Measurements from ENCODE around the gene AMN.
"Not testable (repeated sequence)": the region's sequence is repeated elsewhere in the genome, so short reads cannot be mapped to it uniquely, and the experiment has no call there.

The AMN gene

DNA sequence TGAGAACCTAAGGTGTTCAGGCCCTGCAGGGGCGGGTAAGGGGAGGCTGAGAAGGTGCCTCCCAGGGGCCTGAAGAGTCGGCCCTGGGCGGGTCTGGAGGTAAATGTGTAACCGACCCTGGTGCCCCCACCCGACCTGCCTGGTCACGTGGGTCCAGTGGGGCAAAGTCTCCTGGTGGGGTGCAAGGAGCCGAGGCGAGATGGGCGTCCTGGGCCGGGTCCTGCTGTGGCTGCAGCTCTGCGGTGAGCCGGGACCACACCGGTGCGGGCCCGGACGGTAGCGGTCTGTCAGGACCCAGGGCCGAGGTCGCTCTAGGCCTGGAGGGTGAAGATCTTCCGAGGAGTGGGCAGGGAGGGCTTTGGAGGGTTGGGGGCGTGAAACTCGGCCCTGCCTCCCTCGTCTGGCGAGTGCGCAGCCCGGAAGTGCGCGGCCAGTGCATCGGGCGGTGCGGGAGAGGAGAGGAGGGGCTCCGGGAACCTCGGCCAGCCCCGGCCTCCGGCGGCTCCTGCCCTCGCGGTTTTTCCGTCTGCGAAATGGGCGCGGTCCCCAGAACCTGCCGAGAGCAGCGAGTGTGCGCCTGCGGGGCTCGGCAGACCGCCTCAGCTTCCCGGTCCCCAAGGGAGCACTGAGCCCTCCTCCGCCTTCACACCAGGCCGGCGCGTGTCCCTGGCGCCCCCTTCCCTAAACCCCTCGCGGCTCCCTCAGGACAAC, at the start of gene AMN:
Gene AMN, plus strand, starts transcription at position 174 of the 711 bp plus-strand sequence. Its CDS starts 26 bp downstream, at position 200.
- FAIRE-seq: no peak

DNA sequence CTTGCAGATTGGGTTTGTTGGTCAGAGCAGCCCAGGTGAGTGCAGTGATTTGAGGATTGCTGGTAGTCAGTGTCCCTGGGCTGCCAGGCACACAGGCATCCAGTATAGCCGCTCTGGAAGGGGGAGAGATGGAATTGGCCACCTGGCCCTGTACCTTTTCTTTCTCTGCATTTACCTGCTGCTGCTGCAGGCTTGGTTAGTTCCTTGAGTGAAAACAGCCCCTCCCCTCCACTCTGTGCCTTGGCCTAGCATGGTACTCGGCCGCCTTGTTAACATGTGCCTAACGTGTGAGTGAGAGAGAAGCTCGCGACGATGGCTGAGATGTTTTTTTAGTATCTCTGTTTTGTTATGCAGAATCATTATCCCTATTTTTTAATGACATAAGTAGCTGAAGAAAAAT, 49.3 kb upstream of the AMN start:
- no peak for FAIRE-seq

DNA sequence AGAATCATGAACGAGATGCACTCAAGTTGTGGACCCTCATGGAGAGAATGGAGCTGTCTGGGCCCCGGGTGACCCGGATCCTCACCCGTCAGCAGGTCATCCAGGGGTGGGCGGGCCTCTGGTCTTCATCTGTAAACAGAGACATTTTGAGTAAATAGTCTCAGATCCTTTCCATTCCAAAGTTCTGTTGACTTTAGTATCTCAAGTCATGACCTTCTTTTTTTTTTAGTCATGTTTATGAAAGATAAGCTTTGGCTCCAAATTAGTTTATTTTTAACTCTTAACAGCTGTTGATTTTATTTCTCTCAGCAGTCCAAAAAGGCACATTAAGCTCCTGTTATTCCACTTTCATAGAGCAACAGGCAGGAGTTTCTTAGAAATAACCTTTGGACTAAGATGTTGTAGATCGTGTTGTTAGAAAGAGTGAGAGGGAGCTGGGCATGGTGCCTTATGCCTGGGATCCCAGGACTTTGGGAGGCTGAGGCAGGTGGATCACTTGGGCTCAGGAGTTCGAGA, 48.9 kb upstream of the AMN start:
- no peak for FAIRE-seq

DNA sequence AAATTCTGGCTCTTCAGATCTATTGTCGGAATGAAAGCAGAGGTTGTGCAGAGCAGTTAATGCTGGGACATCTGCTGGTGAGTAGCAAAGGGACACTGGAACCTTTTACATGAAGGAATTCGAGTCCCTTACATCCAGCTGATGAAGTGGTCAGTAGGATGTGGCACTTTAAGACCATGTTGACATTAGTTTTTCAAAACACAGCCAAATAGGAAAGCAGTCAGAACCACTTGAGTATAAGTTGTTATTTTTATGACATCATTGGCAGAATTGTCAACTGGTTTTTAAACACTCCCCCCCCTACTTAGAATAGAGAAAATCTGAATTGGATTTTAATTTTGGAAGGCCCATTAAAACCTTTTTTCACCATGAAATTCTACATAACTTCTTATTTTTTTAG, 46.8 kb upstream of the AMN start:
- no peak for FAIRE-seq

DNA sequence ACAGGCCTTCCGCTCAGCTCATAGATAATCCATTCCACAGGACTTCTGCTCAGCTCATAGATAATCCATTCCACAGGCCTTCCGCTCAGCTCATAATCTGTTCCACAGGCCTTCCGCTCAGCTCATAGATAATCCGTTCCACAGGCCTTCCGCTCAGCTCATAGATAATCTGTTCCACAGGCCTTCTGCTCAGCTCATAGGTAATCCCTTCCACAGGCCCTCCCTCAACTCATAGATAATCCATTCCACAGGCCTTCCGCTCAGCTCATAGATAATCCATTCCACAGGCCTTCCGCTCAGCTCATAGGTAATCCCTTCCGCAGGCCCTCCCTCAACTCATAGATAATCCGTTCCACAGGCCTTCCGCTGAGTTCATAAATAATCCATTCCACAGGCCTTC, 45.0 kb upstream of the AMN start:
- FAIRE-seq: not testable (repeated sequence)

DNA sequence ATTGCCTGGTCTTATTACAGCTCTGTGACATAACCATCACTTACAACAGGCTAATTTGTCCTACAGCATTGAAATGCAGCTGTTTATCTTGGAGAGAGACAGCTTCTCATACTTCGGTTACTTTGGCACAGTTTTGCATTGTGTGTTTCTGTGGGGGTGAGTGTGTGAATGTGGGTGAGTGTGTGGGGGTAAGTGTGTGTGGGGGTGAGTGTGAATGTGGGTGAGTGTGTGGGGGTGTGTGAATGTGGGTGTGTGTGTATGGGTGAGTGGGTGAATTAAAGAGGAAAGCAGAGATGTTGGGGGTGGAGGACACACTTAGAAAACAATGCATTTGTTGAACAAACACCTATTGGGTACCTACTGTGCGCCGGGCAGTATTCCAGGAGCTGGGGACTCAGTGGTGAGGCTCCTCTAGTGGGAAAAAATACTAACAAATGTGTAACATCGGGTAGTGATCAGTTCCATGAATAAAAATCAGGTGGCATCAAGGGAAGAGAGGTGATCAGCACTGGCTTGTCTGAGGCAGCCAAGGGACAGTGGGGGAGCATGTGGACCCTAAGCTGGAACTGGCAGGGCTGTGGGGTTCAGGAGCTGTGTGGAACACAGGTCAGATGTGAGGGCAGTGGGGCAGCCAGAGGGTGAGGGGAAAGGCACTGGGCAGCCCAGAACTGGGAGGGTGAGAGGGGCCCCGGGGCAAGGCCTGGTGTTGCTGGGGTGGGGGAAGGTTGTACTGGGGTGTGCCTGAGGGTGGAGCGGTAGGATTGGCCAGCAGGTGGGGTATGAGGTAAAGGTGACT, 44.1 kb upstream of the AMN start:
- FAIRE-seq: no peak

DNA sequence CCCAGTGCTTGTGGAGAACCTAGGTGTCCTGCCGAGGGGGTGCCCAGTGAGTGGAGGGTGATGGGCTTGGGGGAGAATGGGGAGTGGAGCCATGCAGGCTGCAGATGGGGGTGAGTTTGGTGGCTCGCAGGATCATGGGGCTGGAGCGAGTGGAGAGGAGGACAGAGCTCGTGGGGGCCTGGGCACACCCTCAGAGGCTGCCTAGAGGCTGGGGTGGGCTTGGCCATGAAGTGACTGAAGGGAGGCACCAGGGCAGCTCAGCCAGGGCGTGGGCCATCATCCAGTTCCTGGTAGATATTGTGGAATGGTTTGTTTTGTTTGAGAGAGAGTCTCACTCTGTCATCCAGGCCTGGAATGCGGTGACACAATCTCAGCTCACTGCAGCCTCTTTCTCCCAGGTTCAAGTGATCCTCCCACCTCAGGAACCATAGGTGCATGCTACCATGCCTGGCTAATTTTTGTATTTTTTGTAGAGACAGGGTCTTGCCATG, 43.4 kb upstream of the AMN start:
- no peak for FAIRE-seq

DNA sequence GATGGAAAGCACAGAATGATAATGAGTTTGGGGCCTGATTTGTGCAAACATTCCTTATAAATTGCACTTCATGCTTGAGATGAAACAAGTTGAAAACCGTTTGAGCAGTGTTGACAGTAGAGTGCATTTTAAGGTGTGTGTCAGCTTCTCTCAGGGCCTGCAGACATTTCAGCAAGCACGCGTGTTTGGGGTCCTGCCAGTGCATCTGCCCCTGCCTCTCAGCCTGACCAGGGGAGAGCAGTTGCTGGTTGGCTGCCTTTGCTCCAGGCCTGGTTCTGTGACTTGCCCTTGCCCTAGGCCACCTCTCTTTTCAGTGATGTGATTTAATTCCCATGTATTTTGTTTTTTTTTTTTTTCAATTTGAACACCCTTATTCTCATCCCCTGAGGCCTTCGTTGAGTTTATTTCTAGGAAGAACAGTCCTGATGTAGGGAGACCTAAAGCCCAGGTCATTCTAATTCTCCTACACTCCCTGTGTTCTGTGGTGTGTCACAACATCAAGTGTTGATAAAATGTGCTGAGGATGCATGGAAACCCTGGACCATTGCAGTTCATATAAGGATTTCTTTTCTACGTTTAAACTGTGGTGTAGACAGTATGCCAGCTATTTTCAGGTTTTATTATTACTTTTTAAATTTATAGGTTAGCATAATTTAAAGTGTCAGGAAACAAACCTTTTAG, 40.1 kb upstream of the AMN start:
- no peak for FAIRE-seq

DNA sequence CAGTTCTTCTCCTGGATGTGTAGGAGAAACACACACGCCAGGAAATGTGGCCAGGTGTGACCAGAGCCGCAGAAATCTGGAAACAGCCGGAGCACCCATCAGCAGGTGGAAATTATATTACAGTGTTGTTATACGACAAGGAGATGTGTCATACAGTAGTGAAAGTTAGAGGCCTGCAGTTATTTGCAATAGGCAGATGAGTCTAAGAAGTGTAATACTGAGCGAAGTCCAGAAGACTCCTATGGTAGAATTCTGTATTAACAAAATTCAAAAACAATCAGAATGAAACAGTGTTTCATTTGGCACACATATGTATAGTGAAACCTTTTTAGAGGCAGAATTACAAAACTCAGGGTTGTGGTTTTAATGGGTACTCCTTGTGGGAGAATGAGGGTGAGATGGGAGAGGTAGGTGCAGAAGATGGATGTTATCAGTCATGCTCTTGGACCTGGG, 39.3 kb upstream of the AMN start:
- FAIRE-seq: no peak

DNA sequence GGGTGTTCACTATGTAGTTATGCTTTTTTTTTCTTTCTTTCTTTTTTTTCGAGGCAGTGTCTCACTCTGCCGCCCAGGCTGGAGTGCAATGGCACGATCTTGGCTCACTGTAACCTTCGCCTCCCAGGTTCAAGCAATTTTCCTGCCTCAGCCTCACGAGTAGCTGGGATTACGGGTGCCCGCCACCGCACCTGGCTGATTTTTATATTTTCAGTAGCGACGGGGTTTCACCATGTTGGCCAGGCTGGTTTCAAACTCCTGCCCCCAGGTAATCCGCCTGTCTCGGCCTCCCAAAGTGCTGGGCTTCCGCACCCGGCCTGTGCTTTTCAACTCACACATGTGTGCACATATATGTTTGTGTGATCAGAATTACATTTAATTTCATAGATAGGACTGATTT, 38.9 kb upstream of the AMN start:
- FAIRE-seq: no peak

DNA sequence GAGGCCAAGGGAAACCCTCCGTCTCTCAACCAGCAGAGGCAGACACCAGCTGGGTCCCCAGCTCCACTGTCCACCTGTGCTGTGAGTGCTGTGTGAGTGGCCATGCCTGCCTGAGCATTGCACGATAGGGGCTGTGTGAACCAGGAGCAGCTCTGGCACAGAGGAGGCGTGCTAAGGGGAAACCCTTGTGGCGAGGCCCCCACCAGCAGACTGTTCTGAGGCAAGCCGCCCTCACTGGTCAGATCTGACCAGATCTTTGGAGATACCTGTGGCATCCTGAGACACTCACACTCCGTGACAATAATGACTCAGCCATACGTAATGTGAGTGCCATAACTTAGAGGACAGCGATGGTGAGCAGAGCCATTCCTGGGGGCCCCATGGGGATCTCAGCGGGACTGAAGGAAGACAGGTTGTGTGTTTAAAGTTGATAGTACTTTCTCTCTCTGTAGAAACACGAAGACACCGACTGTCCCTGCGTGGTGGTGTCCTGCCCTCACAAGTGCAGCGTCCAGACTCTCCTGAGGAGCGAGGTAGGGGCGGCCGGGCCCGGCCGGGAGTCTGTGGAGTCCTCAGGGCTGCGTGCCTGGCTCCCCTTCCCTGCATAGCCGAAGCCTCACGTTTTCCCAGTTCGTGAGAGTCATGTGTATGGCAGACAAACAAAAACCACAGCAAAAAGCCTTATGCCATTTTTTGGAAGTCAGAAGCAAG, 36.6 kb upstream of the AMN start:
- no peak for FAIRE-seq

DNA sequence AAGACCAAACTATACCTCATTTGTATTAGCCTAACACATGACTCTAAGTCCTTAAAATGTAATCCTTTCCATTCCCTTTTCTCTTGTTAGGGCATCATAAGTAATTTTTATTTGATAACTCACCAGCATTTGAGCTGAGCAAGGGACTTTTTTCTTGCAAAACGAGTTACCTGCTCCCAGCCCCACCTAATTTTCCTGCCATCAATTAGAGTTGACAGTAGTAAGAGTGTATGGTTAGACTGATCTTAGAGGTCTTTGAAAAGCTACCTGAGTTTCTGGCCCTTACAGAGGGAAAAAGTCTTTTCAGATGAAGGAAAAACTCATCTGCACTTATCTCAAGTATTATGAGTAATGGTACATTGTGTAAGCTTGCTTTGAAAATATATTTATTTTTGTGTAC, 33.7 kb upstream of the AMN start:
- FAIRE-seq: no peak

DNA sequence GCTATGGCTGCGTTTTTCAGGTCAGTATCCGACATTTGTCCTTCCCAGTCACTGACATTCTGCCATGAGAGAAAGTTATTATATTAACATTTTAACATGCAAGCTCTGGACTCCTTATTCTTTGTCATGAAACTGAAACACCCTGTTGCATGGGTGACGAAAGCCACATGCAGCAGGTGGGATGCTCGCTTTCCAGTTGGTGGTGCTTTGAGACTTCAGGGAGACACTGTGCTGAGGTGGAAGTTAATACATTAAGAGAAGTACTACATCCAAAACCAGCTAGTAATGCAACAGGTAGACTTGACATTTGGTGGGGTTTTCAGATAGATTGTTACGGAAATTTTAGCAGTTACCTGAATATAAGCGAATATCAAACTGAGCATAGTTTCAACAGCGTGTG, 32.8 kb upstream of the AMN start:
- FAIRE-seq: no peak

DNA sequence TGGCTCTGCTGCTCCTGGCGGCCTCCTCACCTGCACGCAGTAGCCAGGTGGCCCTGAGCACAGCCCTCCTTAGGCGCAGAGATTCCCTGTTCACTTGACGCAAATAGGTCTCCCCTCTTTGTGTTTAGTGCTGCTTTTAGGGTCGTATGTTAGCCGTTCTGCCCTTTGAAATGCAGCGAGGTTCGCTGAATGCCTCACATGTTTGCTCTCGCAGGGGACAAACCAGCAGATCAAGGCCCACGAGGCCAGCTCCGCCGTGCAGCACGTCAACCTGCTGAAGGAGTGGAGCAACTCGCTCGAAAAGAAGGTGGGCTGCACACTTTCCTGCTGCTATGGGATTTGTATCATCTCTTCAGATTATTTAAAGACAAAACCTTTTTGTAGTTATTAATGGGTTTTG, 31.4 kb upstream of the AMN start:
- no peak for FAIRE-seq

DNA sequence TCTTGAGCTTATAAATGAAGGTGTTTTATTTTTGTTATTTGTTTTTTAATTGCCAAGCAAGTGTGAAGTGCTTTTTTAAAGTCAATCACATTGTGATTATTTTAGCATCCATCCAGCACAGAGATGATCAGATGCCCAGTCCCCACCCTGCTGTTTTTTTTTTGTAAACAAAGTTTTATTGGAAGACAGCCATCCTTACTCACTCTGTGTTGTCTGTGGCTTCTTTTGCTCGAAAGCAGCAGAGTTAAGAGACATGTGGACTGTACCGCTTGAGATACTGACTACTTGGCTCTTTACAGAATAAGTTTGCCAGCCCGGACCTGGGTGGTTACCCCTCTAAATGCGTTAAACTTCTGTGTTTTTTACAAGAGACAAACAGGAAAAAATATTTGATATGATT, 30.9 kb upstream of the AMN start:
- no peak for FAIRE-seq

DNA sequence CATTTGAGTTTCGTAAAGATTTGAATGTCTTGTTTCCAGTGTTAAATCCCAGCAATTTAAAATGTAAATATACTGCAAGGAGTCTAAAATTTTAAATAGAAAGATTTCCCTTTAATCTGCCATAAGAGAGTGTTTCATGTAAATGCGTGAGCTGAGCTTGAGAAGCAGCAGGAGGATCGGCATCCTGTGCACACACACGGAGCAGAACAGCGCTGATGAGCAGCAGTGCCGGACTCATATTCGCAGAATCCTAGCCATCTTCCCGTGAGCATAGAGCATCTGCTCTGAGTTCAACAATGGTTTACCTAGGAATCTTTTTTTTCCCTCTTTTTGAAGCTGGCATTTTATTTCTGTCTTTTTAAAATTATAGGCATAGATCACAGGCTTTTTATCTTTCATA, 29.8 kb upstream of the AMN start:
- no peak for FAIRE-seq

DNA sequence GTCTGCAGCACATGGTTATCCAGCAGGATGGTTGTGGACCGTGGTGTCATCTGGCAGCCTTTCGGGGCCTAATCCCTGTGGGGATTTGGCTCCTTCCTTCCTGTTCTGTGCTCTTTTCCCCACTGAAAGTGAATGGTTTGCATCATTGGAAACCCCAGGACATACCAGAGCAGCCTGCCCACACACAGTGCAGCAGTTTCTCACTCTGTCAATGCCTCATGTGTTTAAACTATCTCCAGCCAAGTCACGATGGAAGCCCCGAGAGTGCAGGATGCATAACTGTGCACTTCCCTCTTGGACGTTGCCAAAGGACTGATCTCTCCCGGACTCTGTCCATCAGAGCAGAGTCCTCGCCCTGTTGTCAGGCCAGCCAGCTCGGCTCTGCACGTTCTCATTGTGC, 29.0 kb upstream of the AMN start:
- FAIRE-seq: no peak

DNA sequence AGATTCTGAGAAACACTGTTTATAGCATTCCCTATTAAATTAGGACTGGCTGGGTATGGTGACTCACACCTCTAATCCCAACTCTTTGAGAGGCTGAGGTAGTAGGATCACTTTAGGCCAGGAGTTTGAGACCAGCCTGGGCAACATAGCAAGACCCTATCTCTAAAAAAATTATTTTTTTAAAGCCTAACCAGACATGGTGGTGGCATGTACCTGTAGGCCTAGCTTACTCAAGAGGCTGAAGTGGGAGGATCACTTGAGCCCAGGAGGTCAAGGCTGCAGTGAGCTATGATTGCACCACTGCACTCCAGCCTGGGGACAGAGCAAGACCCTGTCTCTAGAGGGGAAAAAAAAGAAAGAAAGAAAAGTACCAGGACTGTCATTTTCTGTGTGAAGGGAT, 25.7 kb upstream of the AMN start:
- not testable (repeated sequence) for FAIRE-seq

DNA sequence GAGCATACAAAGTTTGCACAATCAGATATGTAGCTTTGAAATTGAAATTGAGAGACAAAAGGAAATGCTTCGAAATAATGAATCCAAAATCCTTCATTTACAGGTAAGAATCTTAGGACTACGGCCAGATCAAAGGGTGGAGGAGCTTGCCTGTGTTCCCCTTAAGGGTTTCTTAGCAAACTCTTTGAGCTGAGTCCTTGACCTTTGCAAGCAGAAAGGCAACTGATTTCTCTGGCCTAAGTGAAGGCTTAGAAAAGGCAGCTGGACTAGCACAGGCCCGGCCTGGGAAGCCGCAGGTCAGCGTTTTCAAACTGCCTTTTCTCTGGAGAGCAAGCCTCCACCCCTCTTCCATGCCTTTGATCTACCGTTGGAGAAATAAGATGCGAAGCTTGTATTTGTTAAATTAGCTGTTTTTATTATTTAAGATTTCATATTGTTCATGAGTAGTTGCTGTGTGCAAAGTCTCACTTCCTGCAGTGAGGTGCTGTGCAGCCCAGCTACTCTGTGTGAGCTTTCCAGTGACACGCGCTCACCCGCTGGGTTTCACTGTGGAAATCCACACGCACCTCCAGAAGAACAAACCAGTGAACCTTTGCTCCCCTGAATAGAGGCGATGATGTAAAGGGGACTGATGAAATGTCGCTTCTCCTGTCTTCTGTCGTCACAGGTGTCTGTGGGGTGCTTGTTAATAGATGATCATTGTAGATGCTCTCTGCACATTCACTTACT, 25.0 kb upstream of the AMN start:
- no peak for FAIRE-seq

DNA sequence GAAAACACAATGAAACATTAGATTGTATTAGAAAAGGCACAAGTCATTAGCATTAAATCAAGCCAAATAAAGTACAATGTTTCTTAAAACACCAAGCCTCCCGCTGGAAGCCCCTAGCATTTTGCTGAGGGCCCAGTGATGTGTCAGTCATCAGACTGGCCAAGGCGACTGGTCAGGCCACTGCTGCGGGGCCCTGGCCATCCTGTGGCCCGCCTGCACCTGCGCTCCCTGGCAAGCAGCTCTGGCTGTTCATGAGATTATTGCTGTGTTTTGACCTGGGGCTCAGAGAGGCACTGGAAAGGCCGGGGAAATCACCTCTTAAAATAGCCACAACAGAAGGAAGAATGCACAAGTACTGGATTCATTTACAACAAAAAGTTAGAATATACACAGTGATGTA, 24.2 kb upstream of the AMN start:
- no peak for FAIRE-seq

DNA sequence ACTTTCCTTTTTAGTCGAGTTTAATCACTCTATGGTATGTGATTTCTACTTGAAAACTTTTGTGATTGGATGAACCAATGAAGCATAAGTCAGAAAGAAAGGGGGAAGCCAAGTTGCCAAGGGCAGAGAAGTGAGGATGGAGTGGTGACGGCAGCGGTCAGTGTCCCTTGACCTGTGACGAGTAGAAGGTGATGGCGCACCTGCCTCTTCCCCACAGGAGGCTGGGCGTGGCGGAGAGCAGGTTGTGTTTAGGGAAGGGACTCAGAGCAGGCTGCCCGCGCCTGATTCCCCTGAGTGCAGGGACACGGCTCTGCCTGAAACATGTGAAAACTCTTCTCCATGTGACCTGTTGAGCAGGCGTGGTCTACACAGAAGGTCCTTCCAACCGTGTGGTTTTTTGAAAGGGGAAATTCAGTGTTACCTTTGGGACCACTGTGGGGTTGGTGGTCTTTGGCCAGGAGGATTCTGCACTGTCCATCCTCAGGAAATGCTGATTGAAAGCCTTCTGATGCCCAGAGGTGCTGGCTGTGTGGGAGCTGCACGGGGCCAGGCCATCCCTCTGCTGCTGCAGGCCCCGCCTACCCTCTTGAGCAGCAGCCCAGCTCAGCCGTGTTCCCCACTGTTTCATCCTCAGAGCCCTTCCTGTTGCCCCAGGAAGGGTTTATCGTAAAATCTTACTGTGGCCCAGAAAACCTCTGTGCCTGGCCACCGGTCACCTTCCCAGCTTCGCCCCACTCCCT, 23.5 kb upstream of the AMN start:
- FAIRE-seq: no peak

All from G401.6 (cell line).